SH-SY5Y (cell line): ENCODE results near the gene BEND2.

Source experiments
- GATA2 ChIP-seq: IDR thresholded peaks from 2 replicates; pipeline ENCODE4 v1.6.1; 2011; ENCODE audit warnings: mild to moderate bottlenecking, low read depth, low read length
- GATA3 ChIP-seq: IDR thresholded peaks from 2 replicates; pipeline ENCODE4 v1.6.1; 2011; ENCODE audit warnings: low read depth, mild to moderate bottlenecking, low read length, moderate library complexity

GRCh38 chrX:18146954-18147353 is 73.7 kb downstream of the BEND2 start:
- TF ChIP-seq GATA2 (no peak), GATA3 (no peak)
